HG02885 (cell line): ENCODE results near the gene CENPM.

Experiments
- ATAC-seq: cut with Tn5 transposase; IDR thresholded peaks from one replicate; pipeline ENCODE4 v1.9.1; 2021; ENCODE audit warnings: mild to moderate bottlenecking; ENCODE audit not compliant: unreplicated experiment, poor library complexity

CENPM gene

GRCh38 chr22:41933411-41934177 is 13.4 kb downstream of the CENPM start:
- no peak for ATAC-seq

DNA sequence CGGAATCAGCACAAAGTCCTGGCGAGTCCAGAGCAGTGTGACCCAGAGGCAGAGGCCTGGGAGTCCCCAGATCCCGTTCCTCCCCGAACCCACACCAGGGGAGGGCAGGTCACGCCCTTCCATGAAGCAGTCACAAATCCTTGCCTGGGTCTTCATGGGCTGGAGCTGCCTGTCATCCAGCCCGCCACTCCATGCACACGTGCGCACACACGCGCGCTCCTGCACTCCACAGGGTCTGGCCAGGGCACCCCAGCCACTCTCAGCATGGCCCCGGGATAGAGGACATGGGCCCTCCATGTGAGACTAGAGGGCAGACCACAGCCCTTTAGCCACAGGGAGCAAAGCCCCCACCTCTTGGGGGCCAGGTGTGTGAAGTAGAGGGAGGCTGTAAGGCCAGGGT is 14.6 kb downstream of the CENPM start:
- ATAC-seq = no peak

DNA sequence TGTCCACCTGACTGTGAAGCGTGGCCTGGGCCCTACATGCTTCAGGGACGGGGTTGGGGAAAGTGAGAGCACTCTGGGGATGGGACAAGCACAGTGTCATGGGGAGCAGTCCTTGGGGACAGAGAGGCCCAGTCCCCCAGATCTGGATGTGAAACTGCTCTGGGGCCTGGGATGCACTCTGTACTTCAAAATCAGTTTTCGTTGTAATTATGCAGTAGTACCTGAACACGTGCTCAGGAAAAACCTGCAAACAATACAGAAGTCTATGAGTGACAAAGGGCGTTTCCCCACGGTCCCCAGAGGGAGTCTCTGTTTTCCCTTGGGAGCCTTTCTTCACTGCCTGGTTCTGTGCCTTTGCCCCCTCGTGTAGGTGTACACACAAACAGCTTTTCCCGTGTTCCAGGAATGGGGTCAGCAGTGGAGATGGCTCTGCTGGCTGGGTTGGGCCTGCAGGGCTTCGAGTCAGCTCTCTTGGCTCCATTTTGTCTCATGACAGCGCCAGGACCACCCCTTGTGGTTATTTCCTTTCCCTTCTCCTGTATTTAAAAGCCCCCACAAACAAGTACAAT is 15.2 kb downstream of the CENPM start:
- ATAC-seq = no peak

GRCh38 chr22:41929418-41929810 is 17.5 kb downstream of the CENPM start:
- ATAC-seq = no peak

DNA sequence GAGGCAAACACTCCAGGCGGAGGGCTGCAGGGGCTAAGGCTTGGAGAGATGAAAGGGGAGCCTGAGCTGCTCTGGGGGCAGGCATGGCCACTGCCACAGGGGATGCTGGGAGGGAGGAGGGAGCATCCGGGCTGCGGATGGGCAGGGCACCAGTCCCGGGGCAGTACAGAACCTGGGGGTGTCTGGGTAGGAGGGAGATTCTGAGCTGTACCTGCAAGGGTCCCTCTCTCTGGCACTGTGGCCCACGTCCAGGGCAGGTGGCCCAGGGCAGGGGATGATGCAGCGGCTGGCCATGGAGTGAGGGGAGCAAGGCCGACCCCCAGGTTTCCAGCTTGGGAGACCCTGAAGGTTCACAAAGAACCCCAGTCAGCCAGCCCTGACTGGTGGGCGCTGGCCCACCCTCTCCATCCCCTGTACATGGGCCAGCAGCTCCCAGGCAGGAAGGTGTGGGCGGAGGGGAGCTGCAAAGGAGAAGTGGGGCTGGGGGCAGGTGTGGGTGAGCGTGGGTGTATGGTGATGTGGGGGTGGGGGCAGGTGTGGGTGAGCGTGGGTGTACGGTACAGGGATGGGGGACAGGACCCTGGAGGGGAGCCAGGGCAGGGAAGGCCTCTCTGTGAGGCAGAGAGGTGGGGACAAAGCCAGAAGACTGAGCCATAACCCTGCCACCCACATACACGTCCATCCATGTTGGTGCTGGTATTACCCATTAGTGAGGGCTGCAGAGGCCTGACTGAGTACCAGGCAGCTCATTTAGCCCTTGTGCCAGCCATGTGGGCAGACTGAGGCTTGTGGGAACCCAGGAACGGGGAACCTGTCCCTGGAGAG is 18.1 kb downstream of the CENPM start:
- ATAC-seq = no peak

DNA sequence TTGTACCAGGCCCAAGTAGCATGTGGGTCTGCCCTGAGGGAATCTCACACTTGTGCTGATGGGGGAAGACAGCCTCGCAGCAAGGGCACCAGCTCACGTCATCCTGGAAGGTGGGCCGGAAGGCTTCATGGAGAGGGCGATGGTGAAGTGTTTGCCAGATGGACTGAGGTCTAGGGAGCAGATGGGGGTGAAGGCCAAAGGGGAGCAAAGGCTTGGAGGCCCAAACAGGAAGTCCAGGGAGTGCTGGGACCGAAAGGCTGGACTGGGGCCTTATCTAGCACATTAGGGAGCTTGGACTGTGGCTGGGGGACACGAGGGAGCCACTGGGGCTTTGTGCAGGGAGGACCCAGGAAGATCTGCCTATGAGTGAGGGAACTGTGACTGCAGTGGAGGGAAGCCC is 19.1 kb downstream of the CENPM start:
- no peak for ATAC-seq

DNA sequence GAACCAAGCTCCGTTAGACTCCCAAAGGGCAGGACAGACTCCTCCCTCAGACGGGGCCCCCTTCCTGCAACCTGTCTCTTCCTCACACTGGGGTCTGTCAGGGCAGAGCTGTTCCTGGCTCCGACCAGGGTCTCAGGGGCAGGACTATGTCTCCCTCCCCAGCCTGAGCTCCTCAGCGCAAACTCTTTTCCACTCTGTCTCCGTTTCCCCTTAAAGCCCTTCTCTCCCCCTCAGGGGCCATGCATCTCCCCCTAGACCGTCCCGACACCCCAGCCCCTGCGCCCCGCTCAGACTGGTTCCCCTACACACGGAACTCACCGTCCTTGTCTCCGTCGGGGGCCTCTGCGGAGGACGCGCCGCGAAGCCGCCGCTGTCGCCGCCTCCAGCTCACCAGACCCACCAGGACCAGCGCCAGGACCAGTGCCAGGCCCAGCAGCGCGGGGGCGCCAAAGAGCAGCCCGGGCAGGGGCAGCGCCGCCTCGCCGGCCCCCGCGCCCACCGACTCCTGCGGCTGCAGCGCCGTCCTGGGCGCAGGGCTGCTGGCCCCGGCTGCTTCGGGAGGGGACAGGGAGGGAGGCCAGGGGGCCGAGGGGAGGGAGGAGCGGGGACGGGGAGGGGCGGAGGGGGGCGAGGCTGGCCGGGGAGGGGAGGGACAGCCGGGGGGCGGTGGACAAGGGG is 21.0 kb downstream of the CENPM start:
- ATAC-seq = peak; percentile 49

DNA sequence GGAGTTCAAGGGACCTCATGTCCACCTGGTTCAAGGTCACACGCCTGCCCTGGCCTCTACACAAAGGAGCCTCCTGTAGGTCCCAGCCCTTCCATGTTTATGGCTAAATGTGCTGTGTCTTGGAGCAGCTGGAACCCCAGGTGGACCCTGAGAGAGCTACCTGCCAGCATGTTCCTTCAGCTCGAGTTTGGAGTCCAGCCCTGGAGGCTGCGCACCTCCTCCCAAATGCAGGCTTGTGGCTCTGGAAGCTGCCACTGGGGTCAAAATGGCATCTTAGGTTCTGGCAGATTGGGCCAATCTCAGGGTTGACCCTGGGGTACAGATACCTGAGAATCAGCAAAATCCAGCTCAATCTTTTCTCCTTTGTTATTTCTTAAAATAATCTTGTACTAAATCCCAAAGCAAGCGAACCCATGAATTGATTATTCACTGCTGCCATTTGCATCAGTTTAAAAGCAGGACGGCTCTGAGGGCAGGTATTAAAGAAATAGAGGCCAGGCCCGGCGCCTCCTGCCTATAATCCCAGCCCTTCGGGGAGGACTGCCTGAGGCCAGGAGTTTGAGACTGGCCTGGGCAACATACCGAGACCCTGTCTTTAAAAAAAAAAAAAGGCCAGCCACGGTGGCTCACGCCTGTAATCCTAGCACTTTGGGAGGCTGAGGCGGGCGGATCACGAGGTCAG is 23.2 kb downstream of the CENPM start:
- no peak for ATAC-seq

- ATAC-seq = no peak
Measured at GRCh38 chr22:41922940-41923594, 23.9 kb downstream of the CENPM start.

- no peak for ATAC-seq
Measured at GRCh38 chr22:41922328-41922727, 24.6 kb downstream of the CENPM start.

DNA sequence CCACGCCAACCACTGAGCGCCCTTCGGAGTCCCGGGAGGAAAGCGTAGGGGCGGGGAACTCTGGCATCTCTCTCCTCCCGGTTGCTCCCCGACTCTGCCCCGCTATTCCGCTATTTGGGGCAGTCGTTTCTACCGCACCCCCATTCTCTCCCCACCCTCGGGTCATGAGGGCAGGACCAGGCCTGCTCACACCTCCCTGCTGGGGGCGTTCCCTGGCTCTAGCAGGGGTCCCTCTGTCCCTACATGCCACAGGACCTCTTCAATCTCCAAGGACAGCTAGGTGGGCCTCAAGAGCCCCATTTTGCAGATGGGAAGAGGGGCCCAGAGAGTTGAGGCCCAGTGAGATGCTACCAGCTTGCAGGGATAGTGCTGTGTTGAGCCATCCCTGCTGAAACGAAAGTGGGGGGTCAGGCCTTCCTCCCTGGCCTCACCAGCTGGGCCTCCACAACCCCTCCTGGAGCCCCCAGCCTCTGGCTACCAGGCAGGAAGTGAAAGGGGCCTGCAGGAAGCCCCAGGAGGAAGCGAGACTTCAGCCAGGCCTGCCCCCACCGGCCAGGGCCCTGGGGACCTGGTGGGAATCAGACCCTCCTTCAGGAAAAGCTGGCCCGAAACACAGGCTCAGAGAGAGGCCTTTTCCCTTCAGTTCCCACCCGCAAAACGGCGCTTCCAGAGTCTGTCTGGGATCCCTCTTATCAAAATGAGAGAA is 26.5 kb downstream of the CENPM start:
- ATAC-seq = peak; percentile 24

- ATAC-seq = peak; percentile 51
Measured at GRCh38 chr22:41919357-41920224, 27.4 kb downstream of the CENPM start.

DNA sequence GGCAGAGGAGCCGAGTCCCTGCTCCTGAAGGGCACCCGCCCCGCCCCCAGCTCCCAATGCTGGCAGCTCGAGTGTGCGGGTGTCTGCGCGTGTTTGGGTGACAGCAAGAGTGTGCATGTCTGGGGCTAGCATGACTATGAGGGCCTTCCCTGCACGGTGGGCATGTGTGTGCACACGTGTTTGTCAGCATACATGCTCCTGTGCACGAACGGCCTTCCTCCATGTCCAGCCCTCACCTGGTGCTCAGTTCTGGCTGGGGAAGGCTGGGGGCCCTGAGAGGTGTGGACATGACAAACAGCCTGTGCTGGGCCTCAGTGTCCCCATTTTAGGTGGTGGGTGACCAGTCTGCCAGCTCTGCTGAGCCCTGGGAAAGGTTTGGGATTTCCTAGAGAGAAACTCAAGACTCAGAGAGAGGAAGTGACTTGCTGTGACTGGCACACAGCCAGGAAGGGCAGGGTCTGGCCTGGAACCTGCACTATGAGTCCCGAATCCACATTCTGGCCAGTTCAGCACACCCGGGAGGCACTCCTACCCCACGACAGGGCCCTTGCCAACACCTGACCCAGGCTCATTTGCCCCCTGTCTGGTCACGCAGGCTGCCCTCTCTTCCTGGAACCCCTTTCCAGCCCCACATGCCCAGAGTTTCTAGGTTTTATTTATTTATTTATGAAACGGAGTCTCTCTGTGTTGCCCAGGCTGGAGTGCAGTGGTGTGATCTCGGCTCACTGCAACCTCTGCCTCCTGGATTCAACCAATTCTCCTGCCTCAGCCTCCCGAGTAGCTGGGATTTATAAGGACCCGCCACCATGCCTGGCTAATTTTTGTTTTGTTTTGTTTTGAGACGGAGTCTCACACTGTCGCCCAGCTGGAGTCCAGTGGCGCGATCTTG is 28.8 kb downstream of the CENPM start:
- no peak for ATAC-seq

GRCh38 chr22:41917375-41917902 is 29.5 kb downstream of the CENPM start:
- no peak for ATAC-seq

DNA sequence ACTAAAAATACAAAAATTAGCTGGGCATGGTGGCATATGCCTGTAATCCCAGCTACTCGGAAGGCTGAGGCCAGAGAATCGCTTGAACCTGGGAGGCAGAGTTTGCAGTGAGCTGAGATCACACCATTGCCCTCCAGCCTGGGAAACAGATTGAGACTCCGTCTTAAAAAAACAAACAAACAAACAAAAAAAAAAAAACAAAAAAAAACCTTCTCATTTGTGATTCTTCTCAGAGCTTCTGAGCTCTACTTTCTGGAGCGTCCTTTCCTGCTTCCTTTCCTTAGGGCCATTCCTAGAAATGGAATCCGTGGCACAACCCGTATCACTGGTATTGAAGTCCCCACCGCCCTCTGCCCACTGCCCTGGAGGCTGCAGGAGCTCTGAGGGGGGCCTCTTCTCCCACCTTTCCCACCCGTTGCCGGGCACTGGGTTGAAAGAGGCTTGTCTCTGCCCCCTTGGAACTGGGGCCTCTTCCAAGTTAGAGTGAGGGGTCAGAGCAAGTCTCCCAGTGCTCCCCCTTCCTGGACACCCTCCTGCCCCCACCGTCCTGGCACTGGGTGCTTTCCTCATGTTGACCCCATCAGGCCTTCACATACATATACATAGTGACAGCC is 30.1 kb downstream of the CENPM start:
- no peak for ATAC-seq

DNA sequence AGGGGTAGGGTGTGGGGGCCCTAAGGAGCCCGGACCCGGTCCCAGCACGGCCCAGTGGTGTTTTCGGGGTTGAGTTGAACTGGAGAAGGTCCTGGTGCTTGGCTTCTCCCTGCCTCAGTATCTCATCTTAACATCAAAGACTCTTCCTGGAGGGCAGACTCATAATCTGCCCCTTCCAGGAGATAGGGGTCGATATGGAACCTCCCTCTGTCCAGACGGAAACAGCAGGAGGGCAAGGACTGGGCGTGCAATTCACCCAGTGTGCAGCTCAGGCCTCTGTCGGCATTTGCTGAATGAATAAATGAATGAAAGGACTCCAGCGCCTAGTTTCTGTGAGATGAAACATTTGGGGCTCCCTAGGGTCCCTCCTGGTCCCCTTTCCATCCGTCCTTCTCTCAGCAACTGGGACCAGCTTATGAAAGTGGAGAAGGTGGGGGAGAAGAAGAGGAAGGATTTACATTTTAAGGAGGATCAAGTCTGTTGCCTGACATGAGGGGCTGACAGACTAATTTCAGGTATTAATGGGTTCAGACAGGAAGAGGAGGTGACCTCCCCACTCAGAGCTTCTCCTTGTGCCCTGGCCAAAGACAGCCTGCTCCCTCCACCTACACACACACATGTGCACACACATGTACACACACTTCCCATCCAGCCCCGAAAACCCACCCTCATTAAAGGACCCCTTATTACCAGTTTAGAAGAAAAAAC is 31.0 kb downstream of the CENPM start:
- no peak for ATAC-seq
